ENCODE measurements around the gene CD69.
A peak's percentile ranks its signal among the peaks of the same experiment; 100 is the strongest.

The CD69 gene

DNA sequence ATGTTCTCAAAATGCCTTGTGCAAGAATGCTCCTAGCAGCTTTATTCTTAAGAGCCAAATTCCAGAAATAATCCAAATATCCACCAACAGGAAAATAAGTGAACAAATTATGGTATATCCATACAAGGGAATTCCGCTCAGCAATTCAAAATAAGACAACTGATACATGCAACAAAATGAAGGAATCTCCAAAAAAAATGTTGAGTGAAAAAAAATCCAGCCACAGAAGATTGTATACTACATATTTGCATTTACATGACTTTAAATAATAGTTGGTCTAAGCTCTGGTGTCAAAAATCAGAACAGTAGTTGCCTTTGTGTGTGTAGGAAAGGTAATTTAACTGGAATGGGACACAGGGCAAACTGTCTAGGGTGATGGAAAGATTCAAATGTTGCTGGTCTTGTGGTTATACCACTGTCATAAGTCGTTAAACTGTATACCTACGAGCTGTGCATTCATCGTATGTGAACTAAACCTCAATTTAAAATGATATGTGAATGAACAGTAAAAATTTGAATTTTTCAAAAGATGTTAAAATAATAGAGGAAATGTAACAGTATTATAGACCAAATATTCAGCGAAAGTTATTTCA lies 3.2 kb downstream of the CD69 start:
- ATAC-seq (no peak), DNase-seq (no peak)
- Mint-ChIP-seq H3K9me3 (peaks cover 0 to 3% of the 10 kb centered on the region in 2 donors), H3K4me3 (peak overlapping the region; percentile 87 to 89), H3K27me3 (no peaks in the 10 kb centered on the region), H3K27ac (peak overlapping the region; percentile 97 to 99), H3K4me1 (peaks cover 44% of the 10 kb centered on the region)

DNA sequence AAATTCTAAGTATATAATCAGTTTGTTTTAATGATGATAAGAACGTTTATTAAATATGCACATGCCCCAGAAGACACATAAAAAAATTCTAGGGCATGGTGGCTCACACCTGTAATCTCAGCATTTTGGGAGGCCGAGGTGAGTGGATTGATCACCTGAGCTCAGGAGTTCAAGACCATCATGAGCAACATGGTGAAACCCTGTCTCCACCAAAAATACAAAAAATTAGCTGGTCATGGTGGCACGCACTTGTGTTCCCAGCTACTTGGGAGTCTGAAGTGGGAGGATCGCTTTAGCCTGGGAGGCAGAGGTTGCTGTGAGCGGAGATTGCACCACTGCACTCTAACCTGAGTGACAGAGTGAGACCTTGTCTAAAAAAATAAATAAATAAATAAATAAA lies 4.0 kb downstream of the CD69 start:
- DNase-seq (no peak), ATAC-seq (no peak)
- H3K4me1 Mint-ChIP-seq, result peaks cover 40% of the 10 kb centered on the region
- no peaks in the 10 kb centered on the region for H3K9me3 Mint-ChIP-seq
- no peaks in the 10 kb centered on the region for H3K27me3 Mint-ChIP-seq
- H3K4me3 Mint-ChIP-seq, result peak overlapping the region; percentile 89 to 95
- peak overlapping the region; percentile 97 to 99 for H3K27ac Mint-ChIP-seq

DNA sequence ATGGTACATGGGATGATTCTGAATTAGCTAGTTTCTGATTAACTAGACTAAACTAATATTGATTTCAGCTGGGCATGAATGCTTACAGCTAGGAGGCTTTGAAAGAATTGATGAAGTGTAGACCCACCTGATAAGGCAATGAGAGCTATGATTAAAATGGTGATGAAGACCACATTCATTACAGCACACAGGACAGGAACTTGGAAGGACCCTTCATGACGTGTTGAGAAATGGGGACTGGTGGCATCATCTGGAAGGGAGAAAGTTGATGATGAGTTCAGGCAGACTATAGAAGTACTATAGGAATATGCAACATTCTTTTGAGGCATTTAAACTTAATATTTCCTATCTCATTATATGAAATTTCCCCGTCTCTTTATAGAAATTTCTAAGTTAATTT lies 4.5 kb downstream of the CD69 start:
- no peaks in the 10 kb centered on the region for H3K9me3 Mint-ChIP-seq
- H3K27ac Mint-ChIP-seq, result peak overlapping the region; percentile 97 to 99
- peaks cover 44% of the 10 kb centered on the region for H3K4me1 Mint-ChIP-seq
- ATAC-seq, result no peak
- peak overlapping the region; percentile 89 to 95 for H3K4me3 Mint-ChIP-seq
- no peaks in the 10 kb centered on the region for H3K27me3 Mint-ChIP-seq
- no peak for DNase-seq

DNA sequence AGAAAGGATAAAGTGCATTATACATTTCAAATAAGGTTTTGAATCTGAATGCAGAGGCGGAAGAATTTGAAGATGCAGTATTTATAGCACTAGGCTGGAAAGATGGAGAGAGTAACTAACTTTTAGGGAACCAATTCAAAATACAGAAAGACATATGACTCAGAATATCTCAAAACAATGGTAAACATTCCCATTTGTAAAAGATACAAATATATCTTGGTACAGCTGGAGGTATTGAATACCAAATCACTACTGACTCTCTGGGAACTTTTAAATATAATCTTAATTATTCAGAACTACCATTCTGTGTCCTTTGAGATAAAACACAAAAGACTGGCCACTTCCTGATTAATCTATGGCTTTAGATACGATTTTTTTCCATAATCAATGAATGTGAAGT lies 5.1 kb downstream of the CD69 start:
- ATAC-seq, result no peak
- Mint-ChIP-seq H3K4me1 (peaks cover 45% of the 10 kb centered on the region), H3K27me3 (no peaks in the 10 kb centered on the region), H3K4me3 (peak overlapping the region; percentile 86 to 89), H3K27ac (peak overlapping the region; percentile 60 to 91), H3K9me3 (no peaks in the 10 kb centered on the region)
- DNase-seq, result no peak

DNA sequence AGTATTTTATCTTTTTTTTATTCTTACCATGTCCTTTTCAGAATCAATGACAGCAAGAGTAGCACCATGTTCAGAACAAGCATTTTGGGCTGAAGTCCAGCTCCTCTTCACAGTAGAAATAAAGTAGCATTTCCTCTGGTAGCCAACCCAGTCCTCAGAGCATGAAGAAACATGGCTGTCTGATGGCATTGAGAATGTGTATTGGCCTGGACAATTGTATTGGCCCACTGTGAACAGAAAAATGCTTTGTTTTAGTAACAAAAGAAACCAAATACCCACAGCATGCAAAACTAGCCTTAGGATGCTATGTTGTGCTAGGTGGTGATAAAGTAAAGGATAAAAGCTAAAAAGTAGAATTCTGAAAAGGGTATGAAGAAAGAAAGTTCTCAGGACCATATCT lies 5.7 kb downstream of the CD69 start:
- H3K4me1 Mint-ChIP-seq, result peaks cover 50% of the 10 kb centered on the region

DNA sequence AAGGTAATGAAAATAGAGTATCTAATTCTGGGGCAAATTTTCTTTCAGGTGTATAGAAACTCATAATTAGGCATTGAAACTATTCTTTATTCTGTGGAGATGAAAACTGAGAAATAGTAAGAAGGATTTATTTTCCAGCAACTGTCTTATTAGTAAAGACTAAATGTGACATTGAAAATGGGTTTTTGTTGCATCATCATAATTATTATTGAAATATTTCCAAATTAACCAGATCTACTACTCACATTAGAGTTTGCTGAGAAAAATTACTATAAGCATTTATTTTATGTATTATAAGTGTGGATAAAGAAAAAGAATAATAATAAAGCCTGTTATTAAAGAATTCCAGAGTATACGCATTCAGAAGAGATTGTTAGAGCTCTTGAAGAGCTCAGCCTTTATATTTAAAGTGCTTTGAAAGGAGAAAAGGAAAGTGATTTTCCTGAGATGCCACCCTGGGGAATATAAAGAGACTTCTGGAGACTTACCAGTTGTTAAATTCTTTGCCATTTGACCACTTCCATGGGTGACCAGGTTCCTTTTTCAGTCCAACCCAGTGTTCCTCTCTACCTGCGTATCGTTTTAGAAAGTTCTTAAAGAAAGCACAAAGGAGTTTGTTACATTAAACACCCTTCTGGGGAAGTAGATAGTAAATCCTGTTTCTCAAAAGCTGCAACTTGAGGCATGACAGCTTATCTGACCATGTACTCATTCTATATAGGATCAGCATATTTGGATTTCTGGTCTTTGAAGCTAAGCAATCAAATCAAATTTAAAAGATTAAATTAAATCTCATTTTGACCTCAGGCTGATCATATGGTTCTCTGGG lies 6.4 kb downstream of the CD69 start:
- DNase-seq (no peak), ATAC-seq (no peak)
- Mint-ChIP-seq H3K27ac (peak overlapping the region; percentile 54 to 91), H3K4me3 (peak overlapping the region; percentile 86 to 89), H3K4me1 (peaks cover 51% of the 10 kb centered on the region), H3K27me3 (no peaks in the 10 kb centered on the region), H3K9me3 (no peaks in the 10 kb centered on the region)

More for the DNA sequence above, 5.7 kb downstream of the CD69 start:
- Mint-ChIP-seq H3K4me3 (peak overlapping the region; percentile 86 to 89), H3K27me3 (no peaks in the 10 kb centered on the region), H3K27ac (peak overlapping the region; percentile 60 to 91), H3K9me3 (no peaks in the 10 kb centered on the region)
- ATAC-seq, result no peak
- no peak for DNase-seq

DNA sequence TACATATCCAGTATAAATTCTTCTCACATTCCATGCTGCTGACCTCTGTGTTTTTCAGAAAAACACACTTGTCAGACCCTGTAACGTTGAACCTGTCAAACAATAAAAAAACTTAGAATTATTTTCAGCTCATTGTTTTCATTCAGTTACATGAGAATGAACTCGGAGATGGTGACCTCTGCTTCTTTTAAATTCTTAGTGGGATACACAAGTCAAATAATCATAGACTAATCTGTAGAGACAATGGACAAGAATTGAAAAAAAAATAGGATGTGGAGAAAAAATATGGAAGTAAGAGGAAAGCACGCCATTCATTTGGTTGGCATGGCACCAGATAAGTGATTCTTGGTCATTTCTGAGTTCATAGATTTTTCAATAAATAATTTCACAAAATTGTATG lies 7.2 kb downstream of the CD69 start:
- Mint-ChIP-seq H3K27ac (peak overlapping the region; percentile 89 to 93), H3K27me3 (no peaks in the 10 kb centered on the region), H3K9me3 (no peaks in the 10 kb centered on the region), H3K4me1 (peaks cover 51% of the 10 kb centered on the region), H3K4me3 (peak overlapping the region; percentile 63 to 89)
- DNase-seq (no peak), ATAC-seq (no peak)

DNA sequence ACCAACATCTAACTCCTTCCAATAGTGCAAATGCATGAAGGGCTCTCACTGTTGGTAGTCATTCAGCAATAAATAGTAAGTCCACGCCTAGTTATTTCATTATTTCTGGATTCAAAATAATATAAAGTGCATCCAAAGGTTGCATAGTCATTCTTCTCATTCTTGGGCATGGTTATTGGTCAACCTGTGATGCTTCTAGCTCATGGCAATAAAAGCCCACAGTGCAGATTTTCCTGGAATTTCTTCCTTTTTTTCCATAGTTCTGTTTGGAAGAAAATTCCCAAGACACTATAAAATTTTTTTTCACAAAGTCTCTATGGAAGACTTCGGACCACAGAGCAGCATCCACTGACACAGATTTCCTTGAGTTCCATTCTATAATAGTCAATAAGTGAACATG lies 7.6 kb downstream of the CD69 start:
- H3K27me3 Mint-ChIP-seq, result no peaks in the 10 kb centered on the region
- ATAC-seq, result no peak
- H3K27ac Mint-ChIP-seq, result peak overlapping the region; percentile 13 to 93
- peaks cover 51% of the 10 kb centered on the region for H3K4me1 Mint-ChIP-seq
- H3K4me3 Mint-ChIP-seq, result peak overlapping the region; percentile 63 to 89
- H3K9me3 Mint-ChIP-seq, result no peaks in the 10 kb centered on the region
- DNase-seq, result no peak

DNA sequence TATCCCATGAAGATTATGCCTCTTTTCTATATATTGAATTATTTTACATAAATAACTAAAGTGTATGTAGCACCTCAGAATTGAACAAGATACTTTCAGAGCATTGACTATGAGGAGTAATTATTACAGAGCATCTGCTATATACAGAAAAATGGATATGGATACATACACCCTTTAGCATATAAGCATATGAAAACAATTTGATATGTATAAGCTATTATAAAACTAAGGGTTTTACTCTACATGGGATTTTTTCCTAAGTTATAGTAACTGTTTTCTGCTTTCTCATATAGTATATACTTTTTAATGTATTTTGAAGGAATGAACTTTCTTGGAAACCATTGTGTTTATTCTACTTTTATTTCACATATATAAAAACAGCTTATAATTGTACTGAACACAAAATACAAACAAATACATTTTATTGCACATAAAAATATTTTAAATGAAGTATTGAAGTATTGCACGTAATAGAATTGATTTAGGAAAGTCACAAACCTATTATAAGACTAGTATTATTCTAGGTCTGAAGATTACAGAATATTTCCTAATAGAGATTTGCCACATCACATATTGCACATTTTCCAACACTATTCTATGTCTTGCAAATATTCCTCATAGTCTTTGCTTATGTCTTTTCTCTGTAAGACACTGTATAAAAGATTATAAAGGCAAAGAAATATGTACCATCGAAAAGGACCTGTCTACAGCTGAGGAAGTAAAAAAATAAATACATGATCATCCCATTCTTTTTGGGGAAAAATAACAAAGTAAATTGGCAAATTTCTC lies 8.4 kb downstream of the CD69 start:
- Mint-ChIP-seq H3K27me3 (no peaks in the 10 kb centered on the region), H3K4me1 (peaks cover 54% of the 10 kb centered on the region), H3K27ac (peak overlapping the region in 1 of 2 donors; percentile 92), H3K9me3 (no peaks in the 10 kb centered on the region), H3K4me3 (peak overlapping the region; percentile 63 to 89)
- no peak for DNase-seq
- ATAC-seq, result peak; percentile 2

DNA sequence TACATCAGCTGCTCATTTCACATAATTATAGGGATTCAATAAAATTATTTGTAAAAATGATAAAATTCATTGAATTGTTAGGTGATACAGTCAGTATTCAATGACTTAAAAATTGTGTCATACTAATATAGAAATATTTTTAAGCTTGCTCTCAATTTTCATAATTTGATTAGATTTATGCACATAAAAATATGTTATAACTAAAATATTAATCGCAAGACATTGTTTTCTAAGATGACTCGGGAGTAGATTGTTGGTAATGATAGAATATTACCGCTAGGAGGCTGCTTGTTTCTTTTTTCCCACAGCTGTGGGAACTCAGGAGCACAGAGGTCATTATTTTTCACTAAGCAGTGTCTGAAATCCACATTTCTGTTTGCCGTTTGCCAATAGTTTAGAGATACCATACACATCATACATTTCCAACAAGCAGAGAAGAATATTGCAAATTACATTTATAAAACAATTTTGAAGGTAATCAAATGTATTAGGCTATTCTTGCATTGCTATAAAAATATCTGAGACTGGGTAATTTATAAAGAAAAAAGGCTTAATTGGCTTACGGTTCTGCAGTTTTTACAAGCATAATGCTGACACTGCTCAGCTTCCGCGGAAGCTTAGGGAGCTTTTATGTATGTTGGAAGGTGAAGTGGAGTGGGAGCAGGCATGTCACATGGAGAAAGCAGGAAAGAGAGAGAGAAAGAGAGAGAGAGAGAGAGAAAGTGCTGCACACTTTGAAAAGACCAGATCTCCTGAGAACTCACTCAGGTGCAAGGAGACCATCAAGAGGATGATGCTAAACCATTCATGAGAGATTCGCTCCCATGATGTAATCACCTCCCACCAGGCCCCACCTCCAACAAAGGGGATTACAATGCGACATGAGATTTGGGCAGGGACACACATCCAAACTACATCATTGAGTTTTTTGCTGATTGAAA lies 9.2 kb downstream of the CD69 start:
- Mint-ChIP-seq H3K9me3 (no peaks in the 10 kb centered on the region), H3K27me3 (no peaks in the 10 kb centered on the region), H3K4me3 (peak overlapping the region; percentile 44 to 69), H3K4me1 (peaks cover 53% of the 10 kb centered on the region), H3K27ac (peak overlapping the region; percentile 91 to 92)
- DNase-seq (peak; percentile 56 to 67), ATAC-seq (peak; percentile 77)

DNA sequence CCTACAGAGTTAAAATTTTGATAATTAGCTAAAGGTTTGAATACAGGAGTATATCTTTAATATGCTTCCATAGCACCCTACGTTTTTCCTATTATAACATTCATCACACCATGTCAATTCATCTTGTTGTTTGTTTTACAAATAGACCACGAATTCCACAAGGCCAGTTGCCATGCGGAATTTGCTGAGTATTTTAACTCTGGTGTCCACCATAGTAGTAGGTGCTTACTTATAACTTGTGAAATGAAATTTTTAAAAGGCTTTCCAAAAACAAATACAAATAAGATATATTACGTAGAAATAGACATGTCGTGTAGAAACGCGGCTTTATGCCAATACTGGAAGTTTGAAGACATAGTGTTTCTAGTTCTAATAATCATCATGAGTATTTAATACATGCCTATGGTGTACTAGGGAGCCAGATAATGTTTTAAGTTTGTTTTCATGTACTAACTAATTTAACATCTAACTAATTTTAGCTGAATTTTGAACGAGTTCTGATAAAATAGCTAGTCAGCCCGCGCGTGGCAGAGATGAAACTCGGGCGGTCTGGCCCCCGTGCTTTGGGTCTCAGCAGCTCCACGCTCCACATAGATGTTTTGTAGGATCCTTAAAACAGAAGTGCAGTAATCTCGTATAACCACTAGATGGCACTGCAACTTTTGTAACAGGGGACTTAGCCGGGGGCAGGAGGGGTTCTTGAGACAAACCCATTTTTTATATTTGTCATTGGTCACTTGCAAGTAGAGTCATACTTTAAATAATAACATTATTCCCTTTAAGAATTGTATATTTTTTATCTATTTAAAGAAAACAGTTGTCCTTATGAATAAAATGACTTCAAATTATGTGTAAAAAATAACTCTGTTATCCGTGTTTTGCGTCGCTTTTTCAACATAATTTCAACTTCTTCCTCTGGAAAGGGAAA lies 10.2 kb downstream of the CD69 start:
- H3K27me3 Mint-ChIP-seq, result no peaks in the 10 kb centered on the region
- H3K4me1 Mint-ChIP-seq, result peaks cover 45% of the 10 kb centered on the region
- DNase-seq (peak; percentile 57 to 68), ATAC-seq (peak; percentile 81)
- no peak overlapping the region for H3K27ac Mint-ChIP-seq
- peak overlapping the region; percentile 48 to 69 for H3K4me3 Mint-ChIP-seq
- no peaks in the 10 kb centered on the region for H3K9me3 Mint-ChIP-seq

DNA sequence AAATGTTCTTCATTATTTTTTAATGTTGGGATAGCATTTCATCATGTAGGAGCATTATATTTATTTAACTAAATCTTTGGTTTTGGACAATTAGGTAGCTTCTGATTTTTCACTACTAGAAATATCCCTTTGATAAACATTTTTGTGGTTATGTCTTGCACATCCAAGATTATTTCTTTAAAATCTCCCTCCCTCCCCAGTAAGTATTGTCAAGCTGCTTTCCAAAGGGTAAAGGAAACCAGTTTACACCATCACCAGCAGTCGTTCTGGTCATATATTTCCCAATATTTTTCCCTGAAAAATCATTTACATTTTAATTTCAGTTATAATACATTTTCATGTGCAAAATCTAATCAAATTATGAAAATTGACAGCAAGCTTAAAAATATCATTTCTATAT lies 11.1 kb downstream of the CD69 start:
- no peak overlapping the region for H3K4me3 Mint-ChIP-seq
- DNase-seq (no peak), ATAC-seq (no peak)
- H3K27ac Mint-ChIP-seq, result no peak overlapping the region
- no peaks in the 10 kb centered on the region for H3K9me3 Mint-ChIP-seq
- no peaks in the 10 kb centered on the region for H3K27me3 Mint-ChIP-seq
- H3K4me1 Mint-ChIP-seq, result peaks cover 43% of the 10 kb centered on the region

DNA sequence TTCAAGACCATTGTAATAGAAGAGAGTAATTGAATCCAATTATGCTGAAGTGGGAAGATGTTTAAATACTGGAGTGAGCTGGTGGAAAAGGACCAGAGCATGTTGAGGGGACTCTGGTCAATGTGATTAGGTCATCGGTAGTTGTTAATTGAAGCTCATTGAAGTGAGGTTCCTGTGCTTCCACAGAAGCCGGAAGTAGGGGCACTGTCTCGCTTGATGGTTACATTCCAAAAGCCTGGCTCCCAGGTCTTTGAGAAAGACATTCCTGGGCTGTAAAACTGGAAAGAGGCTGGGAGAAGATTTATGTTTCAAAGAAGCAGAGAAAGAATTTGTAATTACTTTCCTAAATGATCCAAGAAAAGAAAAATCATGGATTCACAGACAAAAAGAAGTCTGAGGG lies 15.5 kb downstream of the CD69 start:
- no peak overlapping the region for H3K4me3 Mint-ChIP-seq

DNA sequence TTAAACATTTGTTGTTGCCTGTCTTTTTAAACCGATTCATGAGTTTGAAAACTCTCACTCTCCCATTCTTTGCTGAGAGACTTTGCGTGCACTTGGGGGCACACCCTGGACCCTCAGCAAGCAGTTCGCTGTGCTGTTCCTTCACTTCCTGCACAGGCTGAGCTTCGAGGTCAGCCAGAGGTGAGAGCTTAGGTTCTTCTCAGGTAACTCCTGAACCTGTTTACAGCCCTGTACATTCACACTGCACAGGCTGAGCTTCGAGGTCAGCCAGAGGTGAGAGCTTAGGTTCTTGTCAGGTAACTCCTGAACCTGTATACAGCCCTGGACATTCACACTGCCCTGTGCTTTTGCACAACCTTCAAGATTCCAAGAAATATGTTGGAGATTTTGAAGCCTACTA lies 18.0 kb downstream of the CD69 start:
- Mint-ChIP-seq H3K4me1 (peaks cover 68% of the 10 kb centered on the region), H3K27ac (peak overlapping the region; percentile 7 to 86), H3K4me3 (peak overlapping the region; percentile 80 to 89), H3K9me3 (peaks cover 4 to 7% of the 10 kb centered on the region in 2 donors), H3K27me3 (no peaks in the 10 kb centered on the region)
- DNase-seq (no peak), ATAC-seq (peak; percentile 47)

More for the DNA sequence above, 15.5 kb downstream of the CD69 start:
- ATAC-seq (no peak), DNase-seq (no peak)
- Mint-ChIP-seq H3K9me3 (peaks cover 4 to 5% of the 10 kb centered on the region in 2 donors), H3K4me1 (peaks cover 54% of the 10 kb centered on the region), H3K27me3 (no peaks in the 10 kb centered on the region), H3K27ac (no peak overlapping the region)
